GM21515 (cell line): Measurements from ENCODE around the gene AGRN.

ENCODE experiments used
- ATAC-seq: cut with Tn5 transposase; IDR thresholded peaks from one replicate; pipeline ENCODE4 v1.9.1; 2021; ENCODE audit not compliant: unreplicated experiment

Gene AGRN

GRCh38 chr1:1035291-1035943, 15.5 kb downstream of the AGRN start:
- ATAC-seq, result no peak

- ATAC-seq, result no peak
Measured at GRCh38 chr1:1037366-1038327, 17.7 kb downstream of the AGRN start.

- no peak for ATAC-seq
Measured at GRCh38 chr1:1038694-1039093, 18.8 kb downstream of the AGRN start.

- no peak for ATAC-seq
Measured at GRCh38 chr1:1039145-1039910, 19.4 kb downstream of the AGRN start.

- ATAC-seq, result peak; percentile 35
Measured at GRCh38 chr1:1040004-1040991, 20.4 kb downstream of the AGRN start.

- ATAC-seq, result no peak
Measured at GRCh38 chr1:1041092-1041523, 21.2 kb downstream of the AGRN start.

GRCh38 chr1:1041873-1042272, 22.0 kb downstream of the AGRN start:
- ATAC-seq, result no peak

- ATAC-seq, result no peak
Measured at GRCh38 chr1:1042835-1043234, 22.9 kb downstream of the AGRN start.

- no peak for ATAC-seq
Measured at GRCh38 chr1:1043411-1043810, 23.5 kb downstream of the AGRN start.

GRCh38 chr1:1043921-1044320, 24.0 kb downstream of the AGRN start:
- no peak for ATAC-seq

- no peak for ATAC-seq
Measured at GRCh38 chr1:1044455-1045078, 24.6 kb downstream of the AGRN start.

- no peak for ATAC-seq
Measured at GRCh38 chr1:1045129-1045528, 25.2 kb downstream of the AGRN start.

- ATAC-seq, result no peak
Measured at GRCh38 chr1:1046243-1046642, 26.3 kb downstream of the AGRN start.

GRCh38 chr1:1046767-1047166, 26.8 kb downstream of the AGRN start:
- ATAC-seq, result no peak

GRCh38 chr1:1047407-1047806, 27.5 kb downstream of the AGRN start:
- no peak for ATAC-seq

GRCh38 chr1:1047963-1048362, 28.0 kb downstream of the AGRN start:
- ATAC-seq, result no peak

- ATAC-seq, result no peak
Measured at GRCh38 chr1:1048765-1049164, 28.8 kb downstream of the AGRN start.

GRCh38 chr1:1049318-1050165, 29.6 kb downstream of the AGRN start:
- no peak for ATAC-seq

GRCh38 chr1:1050577-1051052, 30.7 kb downstream of the AGRN start:
- ATAC-seq, result no peak
